Uterus (tissue), 2 donors: ENCODE data around the gene TLN1.

Source experiments
- POLR2A ChIP-seq, 2 donors: fragments of 450-650 bp; IDR thresholded peaks; one replicate each; pipeline ENCODE4 v1.6.1; 2016; ENCODE audit warnings: antibody characterized with exemption in 2 of 2, mild to moderate bottlenecking in 1 of 2, moderate library complexity in 1 of 2
- TF ChIP-seq, protein P1 (sequence below), 4 experiments: fragments of 200-600 bp in 2 of 4; fragments of 450-650 bp in 2 of 4; sonication (generic) in 2 of 4; IDR thresholded peaks; one replicate each; pipeline ENCODE4 v1.5.1; 2016 to 2019; ENCODE audit warnings: antibody characterized with exemption in 4 of 4, mild to moderate bottlenecking in 2 of 4, moderate library complexity in 1 of 4

DNA sequence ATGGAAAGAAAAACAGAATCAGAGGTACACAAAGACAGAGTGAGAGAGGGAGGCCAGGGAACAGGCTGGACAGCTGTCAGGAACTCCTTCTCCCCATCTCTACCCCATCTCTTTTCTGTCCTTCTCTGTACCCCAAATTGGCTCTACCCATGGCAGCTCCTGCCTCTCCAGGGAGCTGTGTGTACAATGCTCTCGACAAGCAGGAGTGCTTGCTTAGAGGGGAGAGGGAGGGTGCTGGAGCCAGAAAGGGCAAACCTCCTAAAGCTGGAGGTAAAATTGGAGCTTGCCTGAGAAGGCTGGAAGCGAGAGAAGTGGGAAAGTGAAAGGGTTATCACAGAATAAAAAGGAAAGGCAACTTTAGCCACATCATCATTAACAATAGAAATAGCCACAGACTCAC lies 48.7 kb downstream of the TLN1 start:
- TF ChIP-seq, protein P1, sequence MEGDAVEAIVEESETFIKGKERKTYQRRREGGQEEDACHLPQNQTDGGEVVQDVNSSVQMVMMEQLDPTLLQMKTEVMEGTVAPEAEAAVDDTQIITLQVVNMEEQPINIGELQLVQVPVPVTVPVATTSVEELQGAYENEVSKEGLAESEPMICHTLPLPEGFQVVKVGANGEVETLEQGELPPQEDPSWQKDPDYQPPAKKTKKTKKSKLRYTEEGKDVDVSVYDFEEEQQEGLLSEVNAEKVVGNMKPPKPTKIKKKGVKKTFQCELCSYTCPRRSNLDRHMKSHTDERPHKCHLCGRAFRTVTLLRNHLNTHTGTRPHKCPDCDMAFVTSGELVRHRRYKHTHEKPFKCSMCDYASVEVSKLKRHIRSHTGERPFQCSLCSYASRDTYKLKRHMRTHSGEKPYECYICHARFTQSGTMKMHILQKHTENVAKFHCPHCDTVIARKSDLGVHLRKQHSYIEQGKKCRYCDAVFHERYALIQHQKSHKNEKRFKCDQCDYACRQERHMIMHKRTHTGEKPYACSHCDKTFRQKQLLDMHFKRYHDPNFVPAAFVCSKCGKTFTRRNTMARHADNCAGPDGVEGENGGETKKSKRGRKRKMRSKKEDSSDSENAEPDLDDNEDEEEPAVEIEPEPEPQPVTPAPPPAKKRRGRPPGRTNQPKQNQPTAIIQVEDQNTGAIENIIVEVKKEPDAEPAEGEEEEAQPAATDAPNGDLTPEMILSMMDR (IDR thresholded peaks at IDR 0.05) = no peak
- no peak for TF ChIP-seq POLR2A (IDR thresholded peaks at IDR 0.05)
